NT2/D1 (cell line): ENCODE data around the gene BMP10.

Source experiments
- YY1 ChIP-seq: IDR thresholded peaks from 2 replicates; pipeline ENCODE4 v1.6.1; 2011; ENCODE audit not compliant: insufficient read length, insufficient read depth
- ZNF274 ChIP-seq: IDR thresholded peaks from 2 replicates; pipeline ENCODE4 v1.6.1; 2011; ENCODE audit warnings: mild to moderate bottlenecking, low read depth, low read length

DNA sequence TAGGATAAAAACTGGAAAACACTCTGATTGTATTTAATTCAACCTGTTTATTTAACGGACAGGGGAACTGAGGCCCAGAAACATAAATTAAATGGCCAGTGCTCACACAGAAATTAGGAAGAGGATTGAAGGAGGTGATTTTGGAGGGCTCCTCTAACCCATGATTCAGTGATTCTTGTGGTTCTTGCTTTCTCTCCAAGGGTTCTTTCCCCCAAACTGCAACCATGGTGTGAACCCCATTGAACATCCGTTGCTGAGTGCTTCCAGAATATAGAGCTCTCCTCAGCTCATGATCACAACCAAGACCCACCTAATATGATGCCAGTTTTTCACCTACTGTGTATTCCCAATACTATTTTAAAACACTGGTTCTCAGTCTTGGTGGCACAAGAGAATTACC, 41.4 kb downstream of the BMP10 start:
- TF ChIP-seq YY1, result no peak
- TF ChIP-seq ZNF274, result no peak
